SH-SY5Y (cell line): ENCODE results near the gene PCSK2.

Source experiments
- GATA2 ChIP-seq: IDR thresholded peaks from 2 replicates; pipeline ENCODE4 v1.6.1; 2011; ENCODE audit warnings: mild to moderate bottlenecking, low read depth, low read length
- GATA3 ChIP-seq: IDR thresholded peaks from 2 replicates; pipeline ENCODE4 v1.6.1; 2011; ENCODE audit warnings: low read depth, mild to moderate bottlenecking, low read length, moderate library complexity

DNA sequence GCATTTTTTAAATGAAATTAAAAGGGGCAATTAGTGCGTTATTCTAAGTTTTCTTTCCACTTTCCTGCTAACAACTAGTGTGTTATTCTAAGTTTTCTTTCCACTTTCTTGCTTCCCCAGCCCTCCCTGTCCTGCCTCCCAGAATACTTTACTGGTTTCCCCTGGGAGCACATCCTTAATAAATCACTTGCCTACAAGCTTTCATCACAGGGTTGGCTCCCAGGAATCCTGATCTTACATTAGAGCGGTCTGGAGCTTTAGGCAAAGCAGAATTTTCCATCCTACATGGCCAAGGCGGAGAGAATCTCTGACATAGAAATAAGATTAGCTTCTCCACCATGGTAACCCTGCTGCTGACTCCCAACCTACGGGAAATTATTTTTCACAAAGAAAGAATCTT lies 154.0 kb downstream of the PCSK2 start:
- TF ChIP-seq GATA2 (no peak), GATA3 (no peak)
